Stimulated activated naive B cell treated with anti-CD40 and anti-IgM and Interleukin-4, amounts not matched to agents 10 μg/mL and 1 μg/mL and 100 μg/mL, for 72 hours (primary cell): ENCODE measurements around the gene SH3RF2.

Source experiments
- ATAC-seq, 2 donors: fragments of 150-1000 bp; cut with Tn5 transposase; replicated peaks; 2 replicates each; pipeline ENCODE4 v1.10.0; 2021; ENCODE audit warnings: moderate library complexity in 1 of 2
- DNase-seq: peaks from one replicate; pipeline ENCODE4 v3.0.0; 2021
- H3K27ac Mint-ChIP-seq: one replicate; pipeline ENCODE4 v1.8.0; 2022; ENCODE audit warnings: mild to moderate bottlenecking, mixed read lengths
- H3K27me3 Mint-ChIP-seq, 2 donors: one replicate each; pipeline ENCODE4 v1.8.0; 2022; ENCODE audit warnings: mixed read lengths in 2 of 2
- H3K36me3 Mint-ChIP-seq, 2 donors: one replicate each; pipeline ENCODE4 v1.8.0; 2022; ENCODE audit warnings: mixed read lengths in 2 of 2, mild to moderate bottlenecking in 1 of 2
- H3K4me1 Mint-ChIP-seq, 2 donors: one replicate each; pipeline ENCODE4 v1.8.0; 2022; ENCODE audit warnings: mixed read lengths in 2 of 2, mild to moderate bottlenecking in 1 of 2
- H3K4me3 Mint-ChIP-seq, 2 donors: one replicate each; pipeline ENCODE4 v1.8.0; 2022; ENCODE audit warnings: mild to moderate bottlenecking in 2 of 2, mixed read lengths in 2 of 2, moderate library complexity in 1 of 2
- H3K9me3 Mint-ChIP-seq, 2 donors: one replicate each; pipeline ENCODE4 v1.8.0; 2022; ENCODE audit warnings: mixed read lengths in 2 of 2, mild to moderate bottlenecking in 1 of 2

The SH3RF2 gene

DNA sequence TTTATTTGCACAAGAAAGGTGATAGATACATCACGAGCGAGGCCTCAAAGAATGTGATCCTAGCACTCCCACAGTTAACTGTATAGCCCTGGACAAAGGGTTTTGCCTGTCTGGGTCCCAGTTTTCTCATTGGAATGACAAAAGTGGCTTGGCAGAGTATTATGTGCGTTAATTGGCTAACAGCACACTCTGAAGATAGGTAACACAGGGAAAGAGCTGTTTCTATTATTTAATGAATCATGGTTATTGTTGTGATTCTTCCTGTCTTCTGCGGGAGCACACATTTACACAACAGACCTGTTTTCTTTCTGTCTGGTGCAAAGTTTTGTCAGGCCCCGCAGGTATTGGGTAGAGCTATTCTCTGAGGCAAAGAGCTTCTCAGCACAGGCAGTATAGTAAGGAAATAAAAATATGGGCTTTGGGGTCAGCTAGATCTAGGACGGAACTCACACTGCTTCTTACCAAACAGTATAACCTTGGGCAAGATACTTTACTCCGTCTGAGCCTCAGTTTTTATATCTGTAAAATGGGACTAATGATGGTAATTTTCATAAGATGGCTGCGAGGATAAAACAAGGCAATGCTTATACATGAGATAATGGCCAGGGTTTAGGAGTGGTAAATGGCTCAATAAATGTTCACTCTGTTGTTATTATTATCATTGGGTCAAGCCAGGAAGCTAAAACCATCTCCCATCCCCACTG lies 90.1 kb downstream of the SH3RF2 start:
- no peaks in the 10 kb centered on the region for H3K9me3 Mint-ChIP-seq
- peaks cover 8 to 11% of the 10 kb centered on the region in 2 donors for H3K27me3 Mint-ChIP-seq
- H3K36me3 Mint-ChIP-seq: no peaks in the 10 kb centered on the region
- ATAC-seq: no peak
- no peak overlapping the region for H3K27ac Mint-ChIP-seq
- DNase-seq: no peak
- H3K4me1 Mint-ChIP-seq: no peaks in the 10 kb centered on the region
- no peak overlapping the region for H3K4me3 Mint-ChIP-seq

DNA sequence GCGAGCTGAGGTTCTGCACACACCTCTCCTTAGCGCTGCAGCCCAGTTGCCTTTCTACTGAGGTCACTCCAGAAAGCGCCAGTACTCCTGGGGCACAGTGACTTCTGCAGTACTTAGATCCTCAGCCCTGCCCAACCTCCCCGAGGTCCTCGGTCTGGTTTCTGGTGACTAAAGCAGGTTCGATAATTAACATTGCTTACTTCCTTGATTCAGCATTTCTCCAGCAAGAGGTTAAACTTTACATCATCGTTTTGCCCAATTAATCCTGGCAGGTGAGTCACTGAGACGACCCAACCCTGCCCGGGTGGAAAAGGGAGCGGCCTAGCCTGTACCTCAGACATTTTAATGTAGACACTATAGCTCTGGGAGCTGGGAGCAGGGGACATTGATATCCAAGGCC lies 91.4 kb downstream of the SH3RF2 start:
- DNase-seq (no peak), ATAC-seq (no peak)
- H3K27me3 Mint-ChIP-seq: peaks cover 8 to 11% of the 10 kb centered on the region in 2 donors
- H3K4me3 Mint-ChIP-seq: no peak overlapping the region
- H3K27ac Mint-ChIP-seq: no peak overlapping the region
- no peaks in the 10 kb centered on the region for H3K4me1 Mint-ChIP-seq
- H3K9me3 Mint-ChIP-seq: no peaks in the 10 kb centered on the region
- no peaks in the 10 kb centered on the region for H3K36me3 Mint-ChIP-seq

GRCh38 chr5:146032911-146033310 lies 96.5 kb downstream of the SH3RF2 start:
- Mint-ChIP-seq H3K9me3 (no peaks in the 10 kb centered on the region), H3K27me3 (peaks cover 0 to 6% of the 10 kb centered on the region in 2 donors), H3K4me3 (no peak overlapping the region), H3K4me1 (no peaks in the 10 kb centered on the region), H3K36me3 (no peaks in the 10 kb centered on the region), H3K27ac (no peak overlapping the region)
- DNase-seq: no peak
- no peak for ATAC-seq

DNA sequence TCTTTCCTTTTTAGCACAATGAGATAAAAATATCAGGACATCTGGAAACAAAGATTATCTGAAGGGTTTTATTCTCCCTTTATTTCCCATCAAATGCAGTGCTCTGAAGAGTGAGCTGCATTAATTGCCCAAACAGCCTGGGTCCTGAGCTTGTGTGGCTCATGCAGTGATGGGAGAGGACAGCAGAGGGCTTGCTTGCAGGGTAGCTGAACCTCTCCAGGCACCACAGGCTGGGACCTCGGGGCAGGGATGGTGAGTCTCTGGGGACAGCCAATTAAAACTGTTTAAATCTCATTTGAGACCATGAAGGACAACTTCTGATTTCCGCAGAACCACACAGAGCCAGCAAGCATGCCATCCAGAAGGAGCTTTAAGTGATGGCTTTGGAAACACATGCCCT lies 97.7 kb downstream of the SH3RF2 start:
- H3K4me1 Mint-ChIP-seq: no peaks in the 10 kb centered on the region
- no peaks in the 10 kb centered on the region for H3K9me3 Mint-ChIP-seq
- no peak overlapping the region for H3K27ac Mint-ChIP-seq
- ATAC-seq: no peak
- peaks cover 0 to 6% of the 10 kb centered on the region in 2 donors for H3K27me3 Mint-ChIP-seq
- H3K36me3 Mint-ChIP-seq: no peaks in the 10 kb centered on the region
- no peak for DNase-seq
- no peak overlapping the region for H3K4me3 Mint-ChIP-seq

GRCh38 chr5:146034605-146035004 lies 98.2 kb downstream of the SH3RF2 start:
- H3K27me3 Mint-ChIP-seq: peaks cover 0 to 6% of the 10 kb centered on the region in 2 donors
- ATAC-seq: no peak
- no peaks in the 10 kb centered on the region for H3K36me3 Mint-ChIP-seq
- H3K27ac Mint-ChIP-seq: no peak overlapping the region
- DNase-seq: no peak
- no peak overlapping the region for H3K4me3 Mint-ChIP-seq
- no peaks in the 10 kb centered on the region for H3K9me3 Mint-ChIP-seq
- H3K4me1 Mint-ChIP-seq: no peaks in the 10 kb centered on the region

DNA sequence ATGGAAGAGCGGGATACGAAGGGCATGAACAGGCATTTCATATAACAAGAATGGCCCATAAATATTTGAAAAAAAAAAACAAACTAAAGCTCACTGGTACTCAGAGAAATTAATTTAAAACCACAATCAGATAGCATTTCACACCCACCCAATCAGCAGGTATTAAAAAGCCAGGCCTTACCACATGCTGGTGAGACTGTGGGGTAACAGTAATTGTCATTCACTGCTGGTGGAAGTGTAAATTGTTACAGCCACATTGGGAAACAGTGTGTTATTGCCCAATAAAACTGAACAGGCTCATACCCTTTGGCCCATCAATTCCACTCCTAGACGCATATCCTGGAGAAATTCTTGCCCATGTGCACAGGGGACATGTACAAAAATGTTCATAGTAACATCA lies 103.0 kb downstream of the SH3RF2 start:
- H3K27me3 Mint-ChIP-seq: no peaks in the 10 kb centered on the region
- no peak overlapping the region for H3K4me3 Mint-ChIP-seq
- no peak for DNase-seq
- no peak for ATAC-seq
- H3K36me3 Mint-ChIP-seq: no peaks in the 10 kb centered on the region
- no peaks in the 10 kb centered on the region for H3K9me3 Mint-ChIP-seq
- H3K4me1 Mint-ChIP-seq: peaks cover 0 to 2% of the 10 kb centered on the region in 2 donors
- H3K27ac Mint-ChIP-seq: no peak overlapping the region

GRCh38 chr5:146040527-146040926 lies 104.1 kb downstream of the SH3RF2 start:
- no peaks in the 10 kb centered on the region for H3K36me3 Mint-ChIP-seq
- ATAC-seq (no peak), DNase-seq (no peak)
- H3K4me1 Mint-ChIP-seq: peaks cover 0 to 2% of the 10 kb centered on the region in 2 donors
- H3K27ac Mint-ChIP-seq: no peak overlapping the region
- H3K4me3 Mint-ChIP-seq: no peak overlapping the region
- H3K27me3 Mint-ChIP-seq: no peaks in the 10 kb centered on the region
- H3K9me3 Mint-ChIP-seq: no peaks in the 10 kb centered on the region

DNA sequence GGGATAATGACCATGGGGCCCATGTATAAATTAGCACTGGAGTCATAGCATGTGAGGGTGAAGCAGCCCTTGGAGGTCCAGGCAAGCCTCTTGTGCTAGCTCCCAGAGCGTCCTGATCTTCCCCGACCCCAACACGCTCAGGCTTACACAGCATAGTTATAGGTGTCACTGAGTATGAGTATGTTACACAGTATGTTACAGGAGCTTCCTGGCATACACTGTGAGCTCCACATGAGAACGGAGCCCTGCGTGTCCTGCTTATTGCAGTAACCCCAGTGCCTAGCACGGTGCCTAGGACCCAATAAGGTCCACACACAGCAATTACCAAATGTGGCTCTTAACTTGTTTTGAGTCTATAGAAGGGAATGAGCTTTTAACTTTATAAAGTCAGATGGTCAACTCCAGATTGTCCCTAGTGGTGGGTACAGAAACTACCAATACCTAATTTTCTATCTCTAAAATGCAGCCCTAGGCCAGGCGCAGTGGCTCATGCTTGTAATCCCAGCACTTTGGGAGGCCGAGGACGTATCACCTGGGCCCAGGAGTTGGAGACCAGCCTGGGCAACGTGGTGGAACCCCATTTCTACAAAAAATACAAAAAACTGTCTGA lies 104.9 kb downstream of the SH3RF2 start:
- Mint-ChIP-seq H3K4me3 (no peak overlapping the region), H3K9me3 (no peaks in the 10 kb centered on the region), H3K27ac (no peak overlapping the region), H3K27me3 (no peaks in the 10 kb centered on the region), H3K36me3 (no peaks in the 10 kb centered on the region), H3K4me1 (peaks cover 0 to 2% of the 10 kb centered on the region in 2 donors)
- ATAC-seq: peak; percentile 41
- no peak for DNase-seq

- no peaks in the 10 kb centered on the region for H3K9me3 Mint-ChIP-seq
- no peak overlapping the region for H3K27ac Mint-ChIP-seq
- H3K36me3 Mint-ChIP-seq: no peaks in the 10 kb centered on the region
- DNase-seq (no peak), ATAC-seq (no peak)
- H3K4me1 Mint-ChIP-seq: peaks cover 0 to 2% of the 10 kb centered on the region in 2 donors
- no peak overlapping the region for H3K4me3 Mint-ChIP-seq
- no peaks in the 10 kb centered on the region for H3K27me3 Mint-ChIP-seq
Measured at GRCh38 chr5:146042628-146043279, 106.4 kb downstream of the SH3RF2 start.

- peaks cover 0 to 2% of the 10 kb centered on the region in 2 donors for H3K4me1 Mint-ChIP-seq
Measured at GRCh38 chr5:146043722-146044121, 107.3 kb downstream of the SH3RF2 start.

DNA sequence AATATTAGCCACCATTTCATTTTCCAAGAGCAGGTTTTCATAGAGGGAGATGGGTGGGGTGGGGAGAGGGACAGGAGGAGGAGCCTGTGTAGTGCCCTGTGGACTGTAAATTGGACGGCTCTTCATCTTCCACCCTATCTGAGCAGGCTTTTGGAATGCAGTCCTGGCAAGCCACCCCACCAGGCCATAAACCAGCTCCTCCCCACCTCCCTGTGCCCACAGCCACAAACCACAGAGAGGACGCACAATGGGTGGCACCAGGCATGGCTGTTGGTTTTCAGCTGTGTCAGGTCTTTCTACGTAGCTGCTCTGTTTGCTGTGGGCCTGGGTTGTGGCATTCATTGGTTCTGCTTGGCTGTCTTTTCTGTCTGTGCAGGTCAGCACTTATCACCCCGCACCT lies 111.0 kb downstream of the SH3RF2 start:
- Mint-ChIP-seq H3K27ac (no peak overlapping the region), H3K9me3 (no peaks in the 10 kb centered on the region), H3K4me1 (no peaks in the 10 kb centered on the region), H3K27me3 (peaks cover 18 to 24% of the 10 kb centered on the region in 2 donors), H3K4me3 (no peak overlapping the region), H3K36me3 (no peaks in the 10 kb centered on the region)
- no peak for ATAC-seq
- no peak for DNase-seq

More at GRCh38 chr5:146043722-146044121, 107.3 kb downstream of the SH3RF2 start:
- DNase-seq: no peak
- Mint-ChIP-seq H3K9me3 (no peaks in the 10 kb centered on the region), H3K36me3 (no peaks in the 10 kb centered on the region), H3K4me3 (no peak overlapping the region), H3K27ac (no peak overlapping the region), H3K27me3 (peaks cover 0 to under 1% of the 10 kb centered on the region in 2 donors)
- no peak for ATAC-seq

GRCh38 chr5:146048994-146049703 lies 112.8 kb downstream of the SH3RF2 start:
- H3K4me3 Mint-ChIP-seq: no peak overlapping the region
- H3K4me1 Mint-ChIP-seq: no peaks in the 10 kb centered on the region
- H3K27ac Mint-ChIP-seq: no peak overlapping the region
- H3K9me3 Mint-ChIP-seq: no peaks in the 10 kb centered on the region
- H3K36me3 Mint-ChIP-seq: no peaks in the 10 kb centered on the region
- ATAC-seq: no peak
- no peak for DNase-seq
- H3K27me3 Mint-ChIP-seq: peaks cover 18 to 24% of the 10 kb centered on the region in 2 donors

GRCh38 chr5:146049704-146050026 lies 113.3 kb downstream of the SH3RF2 start:
- Mint-ChIP-seq H3K36me3 (no peaks in the 10 kb centered on the region), H3K27me3 (peaks cover 21 to 24% of the 10 kb centered on the region in 2 donors), H3K4me1 (no peaks in the 10 kb centered on the region), H3K4me3 (no peak overlapping the region), H3K27ac (no peak overlapping the region), H3K9me3 (no peaks in the 10 kb centered on the region)
- ATAC-seq: no peak
- DNase-seq: no peak

DNA sequence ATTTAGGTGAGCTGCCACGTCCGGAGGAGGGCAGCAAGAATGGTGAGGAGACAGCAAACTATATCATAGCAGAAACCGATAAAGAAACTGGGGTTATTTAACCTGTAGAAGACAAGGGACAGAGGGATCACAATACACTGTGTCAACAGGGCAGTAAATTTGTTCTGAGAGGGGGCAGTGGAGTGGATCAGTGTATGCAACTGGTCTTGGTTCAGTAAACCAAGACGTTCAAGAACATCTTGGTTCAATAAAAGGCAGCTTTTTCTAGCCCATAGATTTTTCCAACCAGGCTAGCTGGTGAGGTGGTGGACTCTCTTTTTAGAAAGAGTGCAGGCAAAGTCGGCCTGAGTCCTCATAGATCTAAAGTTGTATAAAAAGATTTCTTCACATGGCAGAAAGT lies 113.7 kb downstream of the SH3RF2 start:
- Mint-ChIP-seq H3K4me3 (no peak overlapping the region), H3K9me3 (no peaks in the 10 kb centered on the region), H3K4me1 (no peaks in the 10 kb centered on the region), H3K27ac (no peak overlapping the region), H3K36me3 (no peaks in the 10 kb centered on the region), H3K27me3 (peaks cover 23 to 24% of the 10 kb centered on the region in 2 donors)
- ATAC-seq (no peak), DNase-seq (no peak)
